Uterus (tissue), 2 donors: ENCODE data around the gene ALG2.
A peak's percentile ranks its signal among the peaks of the same experiment; 100 is the strongest.

Experiments used
- CTCF ChIP-seq, 4 experiments: fragments of 200-600 bp in 2 of 4; fragments of 450-650 bp in 2 of 4; sonication (generic) in 2 of 4; IDR thresholded peaks; one replicate each; pipeline ENCODE4 v1.5.1; 2016 to 2019; ENCODE audit warnings: antibody characterized with exemption in 4 of 4, mild to moderate bottlenecking in 2 of 4, moderate library complexity in 1 of 4
- POLR2A ChIP-seq, 2 donors: fragments of 450-650 bp; IDR thresholded peaks; one replicate each; pipeline ENCODE4 v1.6.1; 2016; ENCODE audit warnings: antibody characterized with exemption in 2 of 2, mild to moderate bottlenecking in 1 of 2, moderate library complexity in 1 of 2

GRCh38 chr9:99184475-99185347 lies 37.0 kb downstream of the ALG2 start:
- TF ChIP-seq POLR2A (IDR thresholded peaks at IDR 0.05) (no peak), CTCF (IDR thresholded peaks at IDR 0.05) (peak; percentile 88 to 96 (median 90))
